Upper lobe of left lung (tissue), 6 donors: ENCODE data around the gene TMEM132C. TPM values are rescaled to one million over a fixed set of nuclear protein-coding genes. Genes with fewer than 3 reads are reported as not detected.

ENCODE experiments used
- ATAC-seq, 2 donors: fragments of 200-7000 bp; cut with Tn5 transposase; one replicate each; pipeline ENCODE4 v1.9.1; 2022; ENCODE audit warnings: mild to moderate bottlenecking in 2 of 2, moderate library complexity in 2 of 2; ENCODE audit not compliant: low FRiP score in 2 of 2
- DNase-seq, 2 donors: peaks; one replicate each; pipeline ENCODE4 v3.0.0-alpha.2; 2019 to 2020
- H3K27ac ChIP-seq, 4 donors: fragments of 200-600 bp; sonication (generic); one replicate each; pipeline ENCODE4 v1.5.1; 2016 to 2019
- H3K27me3 ChIP-seq, 4 donors: fragments of 200-600 bp; sonication (generic); one replicate each; pipeline ENCODE4 v1.5.1; 2017 to 2019
- H3K36me3 ChIP-seq, 4 donors: fragments of 200-600 bp; sonication (generic); one replicate each; pipeline ENCODE4 v1.5.1; 2016 to 2019
- H3K4me1 ChIP-seq, 4 donors: fragments of 200-600 bp; sonication (generic); one replicate each; pipeline ENCODE4 v1.5.1; 2018 to 2019
- H3K4me3 ChIP-seq, 4 donors: fragments of 200-600 bp; sonication (generic); one replicate each; pipeline ENCODE4 v1.5.1; 2017 to 2019; ENCODE audit warnings: mild to moderate bottlenecking in 2 of 4, moderate library complexity in 1 of 4
- H3K9me3 ChIP-seq, 4 donors: fragments of 200-600 bp; sonication (generic); one replicate each; pipeline ENCODE4 v1.5.1; 2018 to 2019
- EP300 ChIP-seq, 4 donors: sonication (generic); formaldehyde crosslinking; IDR thresholded peaks; one replicate each; pipeline ENCODE4 v1.5.1; 2017; ENCODE audit warnings: antibody characterized with exemption in 4 of 4, control low read depth in 2 of 4
- POLR2A ChIP-seq, 4 donors: fragments of 450-650 bp; IDR thresholded peaks; one replicate each; pipeline ENCODE4 v1.5.1; 2016 to 2017; ENCODE audit warnings: antibody characterized with exemption in 4 of 4, mild to moderate bottlenecking in 2 of 4
- POLR2AphosphoS5 ChIP-seq, 2 donors: sonication (generic); formaldehyde crosslinking; IDR thresholded peaks; one replicate each; pipeline ENCODE4 v1.5.1; 2017; ENCODE audit warnings: antibody characterized with exemption in 2 of 2
- WGBS, 2 donors: methylation state at CpG; one replicate each; pipeline ENCODE4 v1.1.5; 2017 to 2018; 5-methylcytosine and 5-hydroxymethylcytosine counted together
- total RNA-seq, 6 donors: library from RNA; depleted of rRNA in 4 of 6; stranded (reverse); fragments of >200 nt in 4 of 6; gene quantifications; one replicate each; pipeline versions ENCODE4 v1.1.0 to v1.2.1, GENCODE V29; 2016 to 2021
- TF ChIP-seq, protein P1 (sequence below), 6 experiments: fragments of 450-650 bp in 4 of 6; fragments of 200-600 bp in 2 of 6; sonication (generic) in 2 of 6; IDR thresholded peaks; one replicate each; pipeline ENCODE4 v1.5.1; 2016 to 2019; ENCODE audit warnings: antibody characterized with exemption in 6 of 6
- donor health status: DM: no; HTN: no; CAD: no; lungs with moderate emphysema.
- donor health status: DM: no; HTN: yes; CAD: no; lungs with severe emphysema.

TMEM132C gene
- total RNA-seq, 6 donors from 2014 or later, result under 0.01 to 2.2 (median 1.1) TPM

DNA sequence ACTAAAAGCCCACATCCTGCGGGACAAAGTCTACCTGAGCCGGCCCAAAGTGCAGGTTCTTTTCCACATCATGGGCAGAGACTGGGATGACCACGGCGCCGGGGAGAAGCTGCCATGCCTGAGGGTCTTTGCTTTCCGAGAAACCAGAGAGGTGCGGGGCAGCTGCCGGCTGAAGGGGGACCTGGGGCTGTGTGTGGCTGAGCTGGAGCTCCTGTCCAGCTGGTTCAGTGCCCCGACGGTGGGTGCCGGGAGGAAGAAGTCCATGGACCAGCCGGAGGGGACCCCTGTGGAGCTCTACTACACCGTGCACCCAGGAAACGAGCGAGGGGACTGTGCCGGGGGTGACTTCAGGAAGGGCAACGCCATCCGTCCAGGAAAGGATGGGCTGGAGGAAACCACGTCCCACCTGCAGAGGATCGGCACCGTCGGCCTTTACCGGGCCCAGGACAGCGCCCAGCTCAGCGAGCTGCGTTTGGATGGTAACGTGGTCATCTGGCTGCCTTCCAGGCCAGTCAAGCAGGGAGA is 148.1 kb downstream of the TMEM132C start:
- no peaks in the 10 kb centered on the region for H3K9me3 ChIP-seq
- no peak overlapping the region for H3K4me3 ChIP-seq
- no peak overlapping the region for H3K27ac ChIP-seq
- ATAC-seq, result peak in 1 of 2 donors; percentile 6
- H3K27me3 ChIP-seq, result no peaks in the 10 kb centered on the region
- H3K4me1 ChIP-seq, result no peaks in the 10 kb centered on the region
- 85 to 89% methylated on average over 20 to 27 of the region's 27 CpGs for WGBS, 2 donors
- TF ChIP-seq, protein P1, sequence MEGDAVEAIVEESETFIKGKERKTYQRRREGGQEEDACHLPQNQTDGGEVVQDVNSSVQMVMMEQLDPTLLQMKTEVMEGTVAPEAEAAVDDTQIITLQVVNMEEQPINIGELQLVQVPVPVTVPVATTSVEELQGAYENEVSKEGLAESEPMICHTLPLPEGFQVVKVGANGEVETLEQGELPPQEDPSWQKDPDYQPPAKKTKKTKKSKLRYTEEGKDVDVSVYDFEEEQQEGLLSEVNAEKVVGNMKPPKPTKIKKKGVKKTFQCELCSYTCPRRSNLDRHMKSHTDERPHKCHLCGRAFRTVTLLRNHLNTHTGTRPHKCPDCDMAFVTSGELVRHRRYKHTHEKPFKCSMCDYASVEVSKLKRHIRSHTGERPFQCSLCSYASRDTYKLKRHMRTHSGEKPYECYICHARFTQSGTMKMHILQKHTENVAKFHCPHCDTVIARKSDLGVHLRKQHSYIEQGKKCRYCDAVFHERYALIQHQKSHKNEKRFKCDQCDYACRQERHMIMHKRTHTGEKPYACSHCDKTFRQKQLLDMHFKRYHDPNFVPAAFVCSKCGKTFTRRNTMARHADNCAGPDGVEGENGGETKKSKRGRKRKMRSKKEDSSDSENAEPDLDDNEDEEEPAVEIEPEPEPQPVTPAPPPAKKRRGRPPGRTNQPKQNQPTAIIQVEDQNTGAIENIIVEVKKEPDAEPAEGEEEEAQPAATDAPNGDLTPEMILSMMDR (IDR thresholded peaks at IDR 0.05), result no peak
- TF ChIP-seq POLR2A (IDR thresholded peaks at IDR 0.05) (no peak), POLR2AphosphoS5 (IDR thresholded peaks at IDR 0.05) (no peak), EP300 (IDR thresholded peaks at IDR 0.05) (no peak)
- H3K36me3 ChIP-seq, result no peaks in the 10 kb centered on the region
- peak in 1 of 2 donors; percentile 71 for DNase-seq

DNA sequence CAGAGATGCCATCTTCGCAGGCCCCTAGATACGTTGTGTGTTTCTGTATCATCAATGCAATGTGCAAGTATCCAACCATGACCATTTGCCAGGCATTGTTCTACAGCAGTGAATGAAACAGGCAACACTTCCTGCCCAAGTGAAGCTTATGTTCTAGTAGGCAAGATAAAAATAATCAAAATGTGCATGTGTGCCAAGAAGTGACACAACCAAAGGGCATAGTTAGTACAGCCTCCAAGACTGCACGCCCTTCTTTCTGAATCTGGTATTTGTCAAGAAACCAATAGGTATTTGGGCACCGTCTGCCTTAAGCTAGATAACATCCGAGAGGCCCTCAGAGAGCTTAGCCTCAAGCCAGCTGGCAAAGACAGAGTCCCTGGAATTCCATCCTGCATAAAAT is 152.0 kb downstream of the TMEM132C start:
- Histone ChIP-seq H3K9me3 (no peaks in the 10 kb centered on the region), H3K4me1 (no peaks in the 10 kb centered on the region), H3K27ac (no peak overlapping the region), H3K27me3 (no peaks in the 10 kb centered on the region), H3K4me3 (no peak overlapping the region), H3K36me3 (no peaks in the 10 kb centered on the region)
- WGBS, 2 donors, result 66 to 70% methylated on average over 5 of the region's 5 CpGs
- ATAC-seq, result peak in 1 of 2 donors; percentile 38
- no peak for DNase-seq
- no peak for TF ChIP-seq POLR2A (IDR thresholded peaks at IDR 0.05)
- TF ChIP-seq EP300 (IDR thresholded peaks at IDR 0.05), result no peak
- TF ChIP-seq, protein P1 (IDR thresholded peaks at IDR 0.05), result no peak

DNA sequence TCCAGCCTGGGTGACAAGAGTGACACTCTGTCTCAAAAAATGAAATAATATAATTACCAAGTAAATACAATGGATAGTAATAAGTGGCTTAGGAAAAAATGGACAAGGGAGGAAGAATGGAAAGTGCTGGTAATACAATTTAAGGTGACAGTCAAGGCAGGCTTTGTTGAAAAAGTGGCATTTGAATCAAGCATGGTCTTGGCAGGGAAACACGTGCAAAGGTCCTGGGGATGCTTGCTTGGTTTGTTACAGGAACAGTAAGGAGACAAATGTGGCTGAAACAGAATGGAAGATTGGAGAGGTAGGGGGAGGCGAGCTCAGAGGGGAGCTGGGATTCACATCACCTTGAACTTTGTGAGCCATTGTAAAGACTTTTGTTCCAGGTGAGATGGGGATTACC is 153.2 kb downstream of the TMEM132C start:
- Histone ChIP-seq H3K27me3 (no peaks in the 10 kb centered on the region), H3K4me1 (no peaks in the 10 kb centered on the region), H3K9me3 (no peaks in the 10 kb centered on the region), H3K27ac (no peak overlapping the region), H3K4me3 (no peak overlapping the region), H3K36me3 (no peaks in the 10 kb centered on the region)
- DNase-seq (no peak), ATAC-seq (no peak)
- WGBS, 2 donors, result 75 to 86% methylated on average over 2 of the region's 2 CpGs
- no peak for TF ChIP-seq EP300 (IDR thresholded peaks at IDR 0.05)
- TF ChIP-seq, protein P1 (IDR thresholded peaks at IDR 0.05), result no peak
- no peak for TF ChIP-seq POLR2AphosphoS5 (IDR thresholded peaks at IDR 0.05)
- TF ChIP-seq POLR2A (IDR thresholded peaks at IDR 0.05), result no peak

DNA sequence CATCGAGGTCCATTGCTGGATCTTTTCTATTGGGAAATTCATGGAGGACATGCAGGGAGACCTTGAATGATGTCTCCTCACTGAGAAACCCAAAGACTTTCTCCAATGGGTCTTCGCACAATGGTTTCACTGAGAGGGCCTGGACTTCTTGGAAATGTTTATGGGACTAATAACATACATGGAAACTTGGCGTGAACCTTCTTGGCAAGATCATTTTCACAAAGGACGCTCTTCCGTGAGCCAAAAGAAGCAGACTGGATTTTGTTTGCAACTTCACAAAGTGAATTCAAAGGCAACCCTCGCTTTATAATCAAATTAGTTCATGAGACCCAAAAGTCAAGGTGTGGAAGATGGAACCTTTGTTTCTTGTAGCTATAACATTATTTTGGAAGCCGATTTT is 154.4 kb downstream of the TMEM132C start:
- Histone ChIP-seq H3K9me3 (no peaks in the 10 kb centered on the region), H3K36me3 (no peaks in the 10 kb centered on the region), H3K27me3 (no peaks in the 10 kb centered on the region), H3K27ac (no peak overlapping the region), H3K4me1 (no peaks in the 10 kb centered on the region), H3K4me3 (no peak overlapping the region)
- WGBS, 2 donors, result 76 to 83% methylated on average over 7 of the region's 7 CpGs
- TF ChIP-seq EP300 (IDR thresholded peaks at IDR 0.05), result no peak
- TF ChIP-seq POLR2AphosphoS5 (IDR thresholded peaks at IDR 0.05), result no peak
- no peak for TF ChIP-seq POLR2A (IDR thresholded peaks at IDR 0.05)
- TF ChIP-seq, protein P1 (IDR thresholded peaks at IDR 0.05), result no peak
- DNase-seq (no peak), ATAC-seq (no peak)

DNA sequence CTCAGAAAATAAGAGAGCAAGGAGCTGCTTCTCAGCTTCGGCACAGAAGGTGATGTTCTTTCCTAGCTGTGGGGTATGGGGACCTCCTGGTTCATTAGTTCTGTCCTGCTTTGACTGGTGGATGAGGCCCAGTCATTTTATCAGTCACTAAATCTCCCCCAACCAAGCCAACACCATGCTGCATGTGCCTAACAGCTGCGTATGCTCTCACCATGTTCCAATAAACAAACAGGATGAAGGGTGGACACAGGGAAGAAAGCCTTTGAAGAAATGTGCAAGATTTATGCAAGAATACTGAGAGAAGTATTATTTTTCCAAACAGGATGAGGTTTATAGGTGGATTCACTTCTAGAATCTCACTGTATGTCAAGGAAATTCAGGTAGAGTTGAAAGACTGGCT is 156.2 kb downstream of the TMEM132C start:
- WGBS, 2 donors, result 79% methylated on average over 2 of the region's 2 CpGs

More for the DNA sequence above, 156.2 kb downstream of the TMEM132C start:
- no peak for TF ChIP-seq EP300 (IDR thresholded peaks at IDR 0.05)
- no peak for TF ChIP-seq POLR2A (IDR thresholded peaks at IDR 0.05)
- no peak for TF ChIP-seq POLR2AphosphoS5 (IDR thresholded peaks at IDR 0.05)
- TF ChIP-seq, protein P1 (IDR thresholded peaks at IDR 0.05), result no peak
- ATAC-seq, result no peak
- no peak overlapping the region for H3K4me3 ChIP-seq
- DNase-seq, result no peak
- no peaks in the 10 kb centered on the region for H3K27me3 ChIP-seq
- H3K27ac ChIP-seq, result no peak overlapping the region
- no peaks in the 10 kb centered on the region for H3K4me1 ChIP-seq
- no peaks in the 10 kb centered on the region for H3K9me3 ChIP-seq
- H3K36me3 ChIP-seq, result no peaks in the 10 kb centered on the region
